Measurements from ENCODE around the gene IRAK4.

IRAK4 gene

DNA sequence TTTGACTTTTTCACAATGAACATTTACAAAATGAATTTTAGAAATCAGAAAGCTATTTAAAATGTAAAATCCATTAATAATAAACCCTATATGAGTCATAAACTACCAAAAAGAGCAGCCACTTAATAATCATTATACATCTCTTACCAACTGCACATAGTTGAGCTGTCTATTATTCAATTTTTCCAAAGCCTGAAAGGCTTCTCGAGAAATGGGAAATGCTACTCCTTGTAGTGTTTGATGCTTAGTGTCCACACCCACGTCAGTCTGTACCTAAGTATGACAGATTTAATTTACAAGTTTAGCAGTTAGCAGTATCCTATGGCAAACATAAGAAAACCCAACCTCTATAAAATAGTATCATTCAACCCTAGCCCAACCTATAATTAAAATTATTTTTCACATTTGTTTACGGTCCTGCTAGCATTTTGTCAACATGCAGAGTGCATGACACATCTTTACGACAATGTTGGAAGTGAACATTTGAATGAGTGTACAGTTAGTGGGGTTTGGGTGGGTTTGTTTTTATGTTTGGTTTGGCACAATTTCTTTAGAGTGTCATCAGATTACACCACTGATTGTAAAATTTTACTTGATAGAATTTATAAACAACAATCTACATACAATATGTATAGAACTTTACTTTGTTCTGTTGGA, 38.9 kb downstream of the IRAK4 start:
- WGBS (ENCODE audit: insufficient coverage), result no CpG with 5 or more reads among the region's 4 CpGs
- H3K4me1 ChIP-seq (ENCODE audit: control extremely low read depth in 1 of 4, control insufficient read depth in 4 of 4, insufficient read depth in 4 of 4, low read length in 3 of 4), result no peaks in the 10 kb centered on the region
- no peaks in the 10 kb centered on the region for H3K27me3 ChIP-seq (replicated peaks in 2 of 5; ENCODE audit: control insufficient read depth in 4 of 5, insufficient read depth in 5 of 5, low read length in 4 of 5)
- ChIA-PET CTCF (interaction anchor here (0.8 to 1.4 kb wide), 2 partner anchors 10 to 85 kb away, joined by 3 to 4 read pairs; no protein-coding TSS in a partner anchor), POLR2A (no interaction called here)
- H3K36me3 ChIP-seq (ENCODE audit: control insufficient read depth in 4 of 4, insufficient read depth in 4 of 4, low read length in 3 of 4), result peaks cover 4 to 64% (median 42%) of the 10 kb centered on the region in 4 experiments
- DNase-seq, result no peak
- H3K27ac ChIP-seq (ENCODE audit: insufficient read depth in 1 of 2, low read depth in 1 of 2, low read length in 2 of 2, poor library complexity in 1 of 2, severe bottlenecking in 2 of 2), result no peak overlapping the region
- H3K9me3 ChIP-seq (ENCODE audit: control extremely low read depth in 1 of 5, control insufficient read depth in 4 of 5, insufficient read depth in 2 of 5, low read depth in 1 of 5, low read length in 4 of 5), result no peaks in the 10 kb centered on the region
- no peak overlapping the region for H3K4me3 ChIP-seq (ENCODE audit: control insufficient read depth in 1 of 7, extremely low read depth in 1 of 7, insufficient read depth in 4 of 7, low read depth in 2 of 7, low read length in 6 of 7)

DNA sequence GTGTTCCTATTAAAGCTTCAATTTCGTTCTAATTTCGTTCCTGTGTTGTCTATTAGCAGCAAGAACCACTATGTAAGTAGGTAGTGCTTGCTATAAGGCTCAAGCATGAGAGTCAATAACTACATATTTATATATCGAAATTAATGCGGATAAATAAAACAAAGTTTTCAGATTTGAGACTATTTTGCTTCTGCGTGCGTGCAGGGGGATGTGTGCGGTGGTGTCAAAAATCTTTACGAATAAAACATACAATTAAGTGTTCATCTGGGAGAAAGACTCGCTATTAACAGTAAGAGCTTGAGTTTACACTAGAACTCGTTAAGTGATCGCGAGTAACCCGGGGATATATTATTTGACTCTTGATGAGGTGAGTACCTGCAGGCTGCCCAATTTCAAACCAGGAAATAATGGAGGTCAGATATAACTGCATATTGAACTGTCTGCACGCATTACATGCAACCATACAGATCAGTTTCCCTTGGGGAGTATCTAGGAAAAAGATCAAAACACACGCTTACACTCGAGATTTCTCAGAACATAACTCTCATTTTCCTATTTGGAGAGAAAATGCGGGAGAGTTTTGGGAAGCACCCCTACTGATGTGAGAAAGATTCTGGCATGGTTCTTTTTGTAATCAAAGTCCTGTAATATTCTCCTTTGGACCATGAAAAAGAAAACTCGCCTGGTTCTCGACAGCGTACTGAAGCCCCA, 46.6 kb downstream of the IRAK4 start:
- H3K9me3 ChIP-seq (ENCODE audit: control extremely low read depth in 1 of 5, control insufficient read depth in 4 of 5, insufficient read depth in 2 of 5, low read depth in 1 of 5, low read length in 4 of 5), result no peaks in the 10 kb centered on the region
- H3K27me3 ChIP-seq (replicated peaks in 2 of 5; ENCODE audit: control insufficient read depth in 4 of 5, insufficient read depth in 5 of 5, low read length in 4 of 5), result no peaks in the 10 kb centered on the region
- DNase-seq, result peak in 2 of 3 donors; percentile 33 to 48
- peak overlapping the region; percentile 79 to 99 (median 97) for H3K4me3 ChIP-seq (ENCODE audit: control insufficient read depth in 1 of 7, extremely low read depth in 1 of 7, insufficient read depth in 4 of 7, low read depth in 2 of 7, low read length in 6 of 7)
- peaks cover 4 to 15% (median 13%) of the 10 kb centered on the region in 4 experiments for H3K36me3 ChIP-seq (ENCODE audit: control insufficient read depth in 4 of 4, insufficient read depth in 4 of 4, low read length in 3 of 4)
- WGBS (ENCODE audit: insufficient coverage), result 0% methylated on average over 5 of the region's 20 CpGs
- H3K27ac ChIP-seq (ENCODE audit: insufficient read depth in 1 of 2, low read depth in 1 of 2, low read length in 2 of 2, poor library complexity in 1 of 2, severe bottlenecking in 2 of 2), result peak overlapping the region; percentile 92 to 97
- ChIA-PET CTCF (interaction anchor here (0.6 to 3.4 kb wide), 11 partner anchors 9 to 146 kb away, joined by 3 to 21 read pairs (median 5); partner anchors contain the start of genes IRAK4 and TMEM117), POLR2A (interaction anchor here (0.6 to 1.1 kb wide), 3 partner anchors 31 to 45 kb away, joined by 3 read pairs; partner anchors contain the start of gene TMEM117)
- peaks cover 8 to 21% (median 19%) of the 10 kb centered on the region in 4 experiments for H3K4me1 ChIP-seq (ENCODE audit: control extremely low read depth in 1 of 4, control insufficient read depth in 4 of 4, insufficient read depth in 4 of 4, low read length in 3 of 4)

DNA sequence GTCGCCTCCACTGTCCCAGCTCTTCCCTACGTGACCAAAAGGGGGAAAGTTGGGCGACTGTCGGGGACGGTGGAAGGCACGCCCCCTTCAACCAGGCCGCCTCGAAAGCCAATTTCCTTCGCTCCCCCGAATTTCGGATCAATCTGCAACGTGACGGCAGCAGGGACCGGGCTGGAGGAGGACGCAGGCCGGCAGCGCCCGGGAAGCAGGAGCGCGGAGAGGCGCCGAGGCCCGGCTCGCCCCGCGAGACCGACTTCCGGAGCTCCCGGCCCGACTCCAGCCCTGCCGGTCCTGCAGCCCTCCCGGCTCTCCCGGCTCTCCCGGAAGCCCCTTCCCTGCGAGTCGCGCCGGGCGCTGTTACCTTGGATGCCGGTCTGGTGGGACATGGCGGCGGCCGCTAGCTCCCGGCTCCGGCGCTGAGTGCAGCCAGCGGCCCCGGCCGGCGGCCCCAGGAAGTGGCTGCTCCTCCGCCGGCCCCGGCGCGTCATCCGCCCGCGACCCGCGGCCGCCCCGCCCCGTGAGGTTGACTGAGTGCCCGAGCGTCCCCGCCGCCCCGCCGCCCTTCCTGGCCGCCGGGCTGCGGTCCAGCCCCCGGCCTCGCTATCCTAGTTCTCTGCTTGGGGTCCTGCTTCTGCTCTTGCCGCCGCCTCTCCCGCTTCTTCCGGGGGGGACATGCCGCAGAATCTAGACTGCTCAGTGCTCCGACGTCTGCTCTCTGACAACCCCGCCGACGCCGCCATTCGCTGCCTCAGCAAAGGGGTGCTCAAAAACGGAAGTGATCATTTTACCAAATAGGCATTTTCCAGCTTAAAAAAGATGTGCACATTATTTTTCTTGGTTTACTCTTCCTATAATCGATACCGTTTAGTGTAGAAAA, 47.3 kb downstream of the IRAK4 start, which contains the start of gene TWF1:
TSS of gene TWF1 (minus strand) at position 458 of the 877 bp plus-strand sequence. CDS start at position 386, 72 bp downstream.
- peaks cover 8 to 21% (median 19%) of the 10 kb centered on the region in 4 experiments for H3K4me1 ChIP-seq (ENCODE audit: control extremely low read depth in 1 of 4, control insufficient read depth in 4 of 4, insufficient read depth in 4 of 4, low read length in 3 of 4)
- 0% methylated on average over 84 of the region's 89 CpGs for WGBS (ENCODE audit: insufficient coverage)
- H3K9me3 ChIP-seq (ENCODE audit: control extremely low read depth in 1 of 5, control insufficient read depth in 4 of 5, insufficient read depth in 2 of 5, low read depth in 1 of 5, low read length in 4 of 5), result no peaks in the 10 kb centered on the region
- ChIA-PET POLR2A (interaction anchor here (0.6 to 1.1 kb wide), 2 partner anchors 30 to 45 kb away, joined by 3 read pairs; partner anchors contain the start of gene TMEM117), CTCF (interaction anchor here (0.6 to 3.4 kb wide), 13 partner anchors 10 to 145 kb away, joined by 3 to 21 read pairs (median 4); partner anchors contain the start of gene TMEM117)
- peak; percentile 80 to 91 (median 84) for DNase-seq
- peak within 1 kb of the TSS; percentile 79 to 99 (median 97) for H3K4me3 ChIP-seq (ENCODE audit: control insufficient read depth in 1 of 7, extremely low read depth in 1 of 7, insufficient read depth in 4 of 7, low read depth in 2 of 7, low read length in 6 of 7)
- no peaks in the 10 kb centered on the region for H3K27me3 ChIP-seq (replicated peaks in 2 of 5; ENCODE audit: control insufficient read depth in 4 of 5, insufficient read depth in 5 of 5, low read length in 4 of 5)
- H3K27ac ChIP-seq (ENCODE audit: insufficient read depth in 1 of 2, low read depth in 1 of 2, low read length in 2 of 2, poor library complexity in 1 of 2, severe bottlenecking in 2 of 2), result peak within 1 kb of the TSS; percentile 92 to 97
- H3K36me3 ChIP-seq (ENCODE audit: control insufficient read depth in 4 of 4, insufficient read depth in 4 of 4, low read length in 3 of 4), result peaks cover 2 to 9% (median 6%) of the 10 kb centered on the region in 4 experiments

DNA sequence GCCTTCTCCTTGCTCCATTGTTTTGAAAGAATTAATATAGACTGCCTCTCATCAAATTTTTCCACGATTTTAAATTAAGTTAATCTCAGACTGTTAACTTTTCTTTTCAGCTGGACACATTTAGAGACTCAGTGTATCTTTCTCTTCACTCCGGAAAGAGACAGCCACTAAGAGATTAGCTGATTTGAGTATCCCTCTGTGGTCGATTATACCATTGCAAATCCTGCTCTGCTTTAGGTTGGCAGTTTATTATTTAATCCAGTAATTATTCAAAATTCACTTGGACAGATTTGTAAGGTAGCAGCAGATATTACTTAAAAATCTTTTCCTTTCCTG, 48.0 kb downstream of the IRAK4 start:
- peaks cover 0 to 7% (median 2%) of the 10 kb centered on the region in 4 experiments for H3K36me3 ChIP-seq (ENCODE audit: control insufficient read depth in 4 of 4, insufficient read depth in 4 of 4, low read length in 3 of 4)
- peak overlapping the region in 6 of 7 experiments; percentile 79 to 98 (median 96) for H3K4me3 ChIP-seq (ENCODE audit: control insufficient read depth in 1 of 7, extremely low read depth in 1 of 7, insufficient read depth in 4 of 7, low read depth in 2 of 7, low read length in 6 of 7)
- peaks cover 8 to 21% (median 19%) of the 10 kb centered on the region in 4 experiments for H3K4me1 ChIP-seq (ENCODE audit: control extremely low read depth in 1 of 4, control insufficient read depth in 4 of 4, insufficient read depth in 4 of 4, low read length in 3 of 4)
- no peaks in the 10 kb centered on the region for H3K9me3 ChIP-seq (ENCODE audit: control extremely low read depth in 1 of 5, control insufficient read depth in 4 of 5, insufficient read depth in 2 of 5, low read depth in 1 of 5, low read length in 4 of 5)
- POLR2A ChIA-PET, result interaction anchor here (1.1 kb wide), 1 partner anchor 29 kb away, joined by 3 read pairs; the partner anchor contains the start of gene TMEM117
- H3K27me3 ChIP-seq (replicated peaks in 2 of 5; ENCODE audit: control insufficient read depth in 4 of 5, insufficient read depth in 5 of 5, low read length in 4 of 5), result no peaks in the 10 kb centered on the region
- WGBS (ENCODE audit: insufficient coverage), result no CpG with 5 or more reads among the region's 3 CpGs
- peak overlapping the region; percentile 92 to 97 for H3K27ac ChIP-seq (ENCODE audit: insufficient read depth in 1 of 2, low read depth in 1 of 2, low read length in 2 of 2, poor library complexity in 1 of 2, severe bottlenecking in 2 of 2)
- no peak for DNase-seq
- CTCF ChIA-PET, result interaction anchor here (0.7 to 3.4 kb wide), 9 partner anchors 11 to 76 kb away, joined by 3 to 21 read pairs (median 6); partner anchors contain the start of gene TMEM117

DNA sequence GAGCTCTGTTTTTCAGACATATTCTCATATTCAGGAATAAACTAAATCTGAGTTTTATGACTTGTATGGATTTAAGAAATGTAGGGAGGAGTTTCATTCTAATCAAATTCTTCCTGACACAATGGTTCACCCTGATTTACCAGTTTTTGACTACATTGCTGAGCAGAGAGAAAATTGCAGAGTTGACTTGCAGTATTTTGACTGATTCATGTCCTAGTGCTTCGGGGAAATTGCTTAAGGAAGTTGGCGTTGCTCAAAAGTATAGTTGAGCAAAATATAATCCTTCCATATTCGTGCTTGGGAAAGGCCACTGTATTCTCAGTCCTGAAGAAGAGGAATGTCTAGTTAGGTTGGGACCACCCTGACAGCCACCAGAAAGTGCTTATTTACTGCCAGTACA, 48.6 kb downstream of the IRAK4 start:
- no peak overlapping the region for H3K27ac ChIP-seq (ENCODE audit: insufficient read depth in 1 of 2, low read depth in 1 of 2, low read length in 2 of 2, poor library complexity in 1 of 2, severe bottlenecking in 2 of 2)

GRCh38 chr12:43812057-43812456, 53.3 kb downstream of the IRAK4 start:
- 100% methylated on average over 2 of the region's 2 CpGs for WGBS (ENCODE audit: insufficient coverage)
- H3K27ac ChIP-seq (ENCODE audit: insufficient read depth in 1 of 2, low read depth in 1 of 2, low read length in 2 of 2, poor library complexity in 1 of 2, severe bottlenecking in 2 of 2), result no peak overlapping the region
- H3K4me3 ChIP-seq (ENCODE audit: control insufficient read depth in 1 of 7, extremely low read depth in 1 of 7, insufficient read depth in 4 of 7, low read depth in 2 of 7, low read length in 6 of 7), result no peak overlapping the region
- no peaks in the 10 kb centered on the region for H3K9me3 ChIP-seq (ENCODE audit: control extremely low read depth in 1 of 5, control insufficient read depth in 4 of 5, insufficient read depth in 2 of 5, low read depth in 1 of 5, low read length in 4 of 5)
- no peaks in the 10 kb centered on the region for H3K36me3 ChIP-seq (ENCODE audit: control insufficient read depth in 4 of 4, insufficient read depth in 4 of 4, low read length in 3 of 4)
- peaks cover 1 to 5% (median 2%) of the 10 kb centered on the region in 4 experiments for H3K4me1 ChIP-seq (ENCODE audit: control extremely low read depth in 1 of 4, control insufficient read depth in 4 of 4, insufficient read depth in 4 of 4, low read length in 3 of 4)
- CTCF ChIA-PET, result no interaction called here
- no peak for DNase-seq
- POLR2A ChIA-PET, result no interaction called here
- H3K27me3 ChIP-seq (replicated peaks in 2 of 5; ENCODE audit: control insufficient read depth in 4 of 5, insufficient read depth in 5 of 5, low read length in 4 of 5), result peaks cover 0 to 2% (median 0%) of the 10 kb centered on the region in 5 experiments

More for the DNA sequence above, 48.6 kb downstream of the IRAK4 start:
- 82% methylated on average over 3 of the region's 3 CpGs for WGBS (ENCODE audit: insufficient coverage)
- POLR2A ChIA-PET, result no interaction called here
- Histone ChIP-seq H3K4me1 (ENCODE audit: control extremely low read depth in 1 of 4, control insufficient read depth in 4 of 4, insufficient read depth in 4 of 4, low read length in 3 of 4) (peaks cover 8 to 21% (median 19%) of the 10 kb centered on the region in 4 experiments), H3K36me3 (ENCODE audit: control insufficient read depth in 4 of 4, insufficient read depth in 4 of 4, low read length in 3 of 4) (peaks cover 0 to 3% (median 2%) of the 10 kb centered on the region in 4 experiments), H3K4me3 (ENCODE audit: control insufficient read depth in 1 of 7, extremely low read depth in 1 of 7, insufficient read depth in 4 of 7, low read depth in 2 of 7, low read length in 6 of 7) (peak overlapping the region in 1 of 7 experiments; percentile 97), H3K27me3 (replicated peaks in 2 of 5; ENCODE audit: control insufficient read depth in 4 of 5, insufficient read depth in 5 of 5, low read length in 4 of 5) (no peaks in the 10 kb centered on the region), H3K9me3 (ENCODE audit: control extremely low read depth in 1 of 5, control insufficient read depth in 4 of 5, insufficient read depth in 2 of 5, low read depth in 1 of 5, low read length in 4 of 5) (no peaks in the 10 kb centered on the region)
- CTCF ChIA-PET, result interaction anchor here (1.5 to 3.4 kb wide), 4 partner anchors 10 to 75 kb away, joined by 4 to 21 read pairs (median 12); partner anchors contain the start of gene TMEM117
- DNase-seq, result no peak
